Vagina (tissue), 2 donors: ENCODE results near the gene TTLL5. TPM values are rescaled to one million over a fixed set of nuclear protein-coding genes. Genes with fewer than 3 reads are reported as not detected.
"Not testable (repeated sequence)": the region's sequence is repeated elsewhere in the genome, so short reads cannot be mapped to it uniquely, and the experiment has no call there.

Experiments
- DNase-seq, 2 donors: peaks; one replicate each; pipeline ENCODE4 v3.0.0-alpha.2; 2017; ENCODE audit errors: extremely low spot score in 2 of 2
- H3K27ac ChIP-seq: fragments of 200-600 bp; sonication (generic); one replicate; pipeline ENCODE4 v1.5.1; 2019
- H3K27me3 ChIP-seq: fragments of 200-600 bp; sonication (generic); one replicate; pipeline ENCODE4 v1.5.1; 2019
- H3K36me3 ChIP-seq, 2 donors: fragments of 200-600 bp; sonication (generic); one replicate each; pipeline ENCODE4 v1.5.1; 2017 to 2019
- H3K4me1 ChIP-seq: fragments of 200-600 bp; sonication (generic); one replicate; pipeline ENCODE4 v1.5.1; 2019
- H3K4me3 ChIP-seq, 2 donors: fragments of 200-600 bp; sonication (generic); 1 replicate in 1 of 2; 2 replicates in 1 of 2; pipeline ENCODE4 v1.5.1; 2016 to 2019
- H3K9me3 ChIP-seq: fragments of 200-600 bp; sonication (generic); one replicate; pipeline ENCODE4 v1.5.1; 2019
- CTCF ChIP-seq, 3 experiments: fragments of 450-650 bp in 2 of 3; fragments of 200-600 bp in 1 of 3; sonication (generic) in 1 of 3; IDR thresholded peaks; one replicate each; pipeline ENCODE4 v1.5.1; 2017 to 2019; ENCODE audit warnings: antibody characterized with exemption in 3 of 3, mild to moderate bottlenecking in 2 of 3, moderate library complexity in 2 of 3
- POLR2A ChIP-seq, 2 donors: fragments of 450-650 bp; IDR thresholded peaks; one replicate each; pipeline ENCODE4 v1.6.1; 2017; ENCODE audit warnings: antibody characterized with exemption in 2 of 2, mild to moderate bottlenecking in 2 of 2, moderate library complexity in 2 of 2
- POLR2AphosphoS5 ChIP-seq, 2 donors: sonication (generic); formaldehyde crosslinking; IDR thresholded peaks; one replicate each; pipeline ENCODE4 v1.9.0; 2017; ENCODE audit warnings: antibody characterized with exemption in 2 of 2, mild to moderate bottlenecking in 2 of 2, low read depth in 1 of 2; ENCODE audit not compliant: insufficient read depth in 1 of 2
- intact Hi-C: fragments of 100-400 bp; cut with DNase I; formaldehyde crosslinking; loops from one replicate; pipeline ENCODE4 v1.15.1; 2023
- total RNA-seq: library from RNA; depleted of rRNA; stranded (reverse); fragments of >200 nt; gene quantifications from one replicate; pipeline ENCODE4 v1.2.3, GENCODE V29; 2016

TTLL5 gene
- total RNA-seq, 1 donor from 2014 or later: 43.0 TPM

- Histone ChIP-seq H3K4me1 (no peaks in the 10 kb centered on the region), H3K36me3 (no peaks in the 10 kb centered on the region), H3K4me3 (no peak overlapping the region), H3K27ac (no peak overlapping the region), H3K27me3 (no peaks in the 10 kb centered on the region), H3K9me3 (no peaks in the 10 kb centered on the region)
- no peak for DNase-seq
- intact Hi-C loops: no loop called here
- TF ChIP-seq POLR2AphosphoS5 (IDR thresholded peaks at IDR 0.05; ENCODE audit: insufficient read depth in 1 of 2, low read depth in 1 of 2) (no peak), POLR2A (IDR thresholded peaks at IDR 0.05) (no peak), CTCF (IDR thresholded peaks at IDR 0.05) (no peak)
Observed at GRCh38 chr14:75915045-75915444, 254.0 kb downstream of the TTLL5 start.

GRCh38 chr14:75917322-75917945 lies 256.4 kb downstream of the TTLL5 start:
- Histone ChIP-seq H3K36me3 (no peaks in the 10 kb centered on the region), H3K27ac (no peak overlapping the region), H3K4me3 (no peak overlapping the region), H3K9me3 (no peaks in the 10 kb centered on the region), H3K27me3 (no peaks in the 10 kb centered on the region), H3K4me1 (no peaks in the 10 kb centered on the region)
- intact Hi-C loops: no loop called here
- DNase-seq: no peak
- no peak for TF ChIP-seq POLR2AphosphoS5 (IDR thresholded peaks at IDR 0.05; ENCODE audit: insufficient read depth in 1 of 2, low read depth in 1 of 2)
- TF ChIP-seq CTCF (IDR thresholded peaks at IDR 0.05): no peak
- TF ChIP-seq POLR2A (IDR thresholded peaks at IDR 0.05): no peak

GRCh38 chr14:75917946-75918335 lies 256.9 kb downstream of the TTLL5 start:
- intact Hi-C loops: no loop called here
- no peak overlapping the region for H3K27ac ChIP-seq
- H3K27me3 ChIP-seq: no peaks in the 10 kb centered on the region
- H3K4me3 ChIP-seq: no peak overlapping the region
- H3K4me1 ChIP-seq: no peaks in the 10 kb centered on the region
- no peaks in the 10 kb centered on the region for H3K9me3 ChIP-seq
- TF ChIP-seq POLR2A (IDR thresholded peaks at IDR 0.05): no peak
- TF ChIP-seq CTCF (IDR thresholded peaks at IDR 0.05): no peak
- no peak for TF ChIP-seq POLR2AphosphoS5 (IDR thresholded peaks at IDR 0.05; ENCODE audit: insufficient read depth in 1 of 2, low read depth in 1 of 2)
- DNase-seq: no peak
- no peaks in the 10 kb centered on the region for H3K36me3 ChIP-seq

GRCh38 chr14:75920421-75920820 lies 259.4 kb downstream of the TTLL5 start:
- H3K27ac ChIP-seq, DNase-seq, H3K36me3 ChIP-seq, H3K4me3 ChIP-seq, H3K27me3 ChIP-seq, H3K9me3 ChIP-seq, H3K4me1 ChIP-seq, intact Hi-C loops: not testable (repeated sequence)

GRCh38 chr14:75925141-75925840 lies 264.2 kb downstream of the TTLL5 start:
- H3K4me1 ChIP-seq, H3K9me3 ChIP-seq, H3K27ac ChIP-seq, intact Hi-C loops, DNase-seq, H3K4me3 ChIP-seq, H3K36me3 ChIP-seq, H3K27me3 ChIP-seq: not testable (repeated sequence)

GRCh38 chr14:75926431-75927115 lies 265.5 kb downstream of the TTLL5 start:
- intact Hi-C loops: no loop called here
- no peak overlapping the region for H3K4me3 ChIP-seq
- no peaks in the 10 kb centered on the region for H3K9me3 ChIP-seq
- TF ChIP-seq POLR2AphosphoS5 (IDR thresholded peaks at IDR 0.05; ENCODE audit: insufficient read depth in 1 of 2, low read depth in 1 of 2) (no peak), CTCF (IDR thresholded peaks at IDR 0.05) (no peak), POLR2A (IDR thresholded peaks at IDR 0.05) (no peak)
- H3K4me1 ChIP-seq: no peaks in the 10 kb centered on the region
- no peak overlapping the region for H3K27ac ChIP-seq
- H3K36me3 ChIP-seq: no peaks in the 10 kb centered on the region
- no peak for DNase-seq
- H3K27me3 ChIP-seq: no peaks in the 10 kb centered on the region
